Activated CD8-positive, alpha-beta memory T cell treated with anti-CD3 and anti-CD28 coated beads for 4 hours (primary cell): ENCODE data around the gene SLC12A7.
"Not testable (repeated sequence)": the region's sequence is repeated elsewhere in the genome, so short reads cannot be mapped to it uniquely, and the experiment has no call there.

ENCODE experiments used
- DNase-seq, 2 donors: peaks; one replicate each; pipeline ENCODE4 v3.0.0-alpha.2; 2020; ENCODE audit warnings: low read depth in 2 of 2

SLC12A7 gene

GRCh38 chr5:1095990-1096363 is 15.9 kb downstream of the SLC12A7 start:
- no peak for DNase-seq

DNA sequence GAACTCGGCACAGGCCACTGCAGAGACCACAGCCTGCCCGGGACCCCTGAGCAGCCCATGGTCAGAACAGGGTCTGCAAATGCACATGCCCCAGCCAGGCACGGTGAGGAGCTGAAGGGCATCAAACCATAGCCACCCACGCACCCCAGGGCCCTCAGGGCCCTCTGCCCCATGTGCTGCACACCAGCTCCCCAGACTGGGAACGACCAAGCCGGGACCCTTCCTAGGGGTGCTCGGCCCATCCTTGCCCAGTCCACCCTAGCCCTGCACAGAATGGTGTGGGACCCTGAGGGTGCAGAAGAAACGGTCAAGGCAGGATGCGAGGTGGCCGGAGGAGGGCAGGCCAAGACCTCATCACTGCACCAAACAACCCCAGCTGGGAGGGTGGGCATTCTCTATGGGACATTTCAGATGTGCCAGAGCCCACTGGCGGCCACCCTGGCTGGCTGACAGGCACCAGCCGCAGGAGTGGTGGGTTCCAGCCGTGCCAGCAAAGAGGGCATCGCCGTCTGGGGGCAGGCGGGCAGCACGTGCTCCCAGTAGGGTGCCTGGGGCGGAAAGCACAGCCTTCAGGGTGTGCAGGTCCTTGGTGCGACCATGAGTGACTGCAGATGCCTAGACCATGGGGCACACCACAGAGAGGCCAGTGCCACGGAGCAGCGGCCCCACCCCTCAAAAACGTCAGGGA is 16.4 kb downstream of the SLC12A7 start:
- no peak for DNase-seq

DNA sequence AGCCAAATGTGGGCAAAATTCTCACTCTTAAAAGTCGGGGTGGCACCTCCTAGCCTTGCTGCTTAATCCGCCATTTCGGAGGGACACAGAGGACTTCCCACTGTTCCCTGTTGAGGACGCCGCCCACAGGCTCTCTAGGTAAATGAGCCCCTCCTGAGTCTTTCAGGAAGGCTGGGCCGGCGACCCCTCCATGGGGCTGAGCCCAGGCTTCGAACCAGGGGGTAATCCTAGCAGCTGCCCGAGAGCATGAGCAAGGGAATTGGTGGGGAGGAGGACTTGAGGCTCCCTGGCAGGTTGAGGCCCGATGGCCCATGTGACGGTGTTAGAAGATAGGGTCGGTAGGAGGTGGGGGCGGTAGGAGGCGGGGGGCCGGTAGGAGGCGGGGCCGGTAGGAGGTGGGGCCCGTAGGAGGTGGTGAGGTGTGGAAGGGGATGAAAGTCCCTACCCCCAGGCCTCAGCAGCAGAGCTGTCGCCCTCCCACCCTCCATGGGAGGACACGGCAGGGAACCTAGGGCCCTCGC is 17.1 kb downstream of the SLC12A7 start:
- no peak for DNase-seq

DNA sequence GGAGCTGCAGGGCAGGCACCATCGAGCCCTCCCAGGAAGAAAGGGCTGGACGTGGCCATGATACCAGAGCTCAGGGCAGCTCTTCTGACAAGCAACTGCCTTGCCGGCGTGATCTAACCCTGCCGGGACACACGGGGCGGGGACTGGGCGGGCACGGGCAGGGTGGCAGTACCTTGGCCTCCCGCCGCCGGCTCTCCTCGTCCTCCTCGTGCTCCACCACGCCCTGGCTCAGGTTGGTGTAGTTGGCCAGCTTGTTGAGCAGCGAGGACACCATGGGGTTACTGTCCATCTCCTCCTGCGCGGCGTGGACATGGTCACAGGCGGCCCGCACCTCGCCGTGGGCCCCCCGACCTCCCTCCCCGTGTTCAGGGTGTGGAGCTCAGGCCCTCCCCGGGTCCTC is 18.5 kb downstream of the SLC12A7 start:
- DNase-seq, result no peak

DNA sequence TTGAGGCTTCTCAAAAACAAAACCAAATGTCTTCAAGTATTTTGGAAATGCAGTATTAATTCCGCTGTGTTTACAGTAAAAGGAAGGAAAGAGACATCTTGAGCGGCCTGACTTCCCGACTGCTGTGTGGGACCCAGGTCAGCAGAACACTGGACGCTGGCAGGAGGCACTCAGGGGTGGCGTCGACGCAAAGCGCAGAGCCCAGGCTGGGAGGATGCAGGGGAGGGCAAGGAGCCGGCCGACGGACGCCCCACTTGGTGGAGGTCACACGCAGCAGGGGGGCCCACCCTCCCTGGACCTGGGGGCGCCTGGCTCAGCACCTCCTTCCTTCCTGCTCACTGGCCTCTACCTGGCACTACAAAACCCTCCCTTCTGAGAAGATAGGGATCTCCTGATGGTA is 19.7 kb downstream of the SLC12A7 start:
- no peak for DNase-seq

DNA sequence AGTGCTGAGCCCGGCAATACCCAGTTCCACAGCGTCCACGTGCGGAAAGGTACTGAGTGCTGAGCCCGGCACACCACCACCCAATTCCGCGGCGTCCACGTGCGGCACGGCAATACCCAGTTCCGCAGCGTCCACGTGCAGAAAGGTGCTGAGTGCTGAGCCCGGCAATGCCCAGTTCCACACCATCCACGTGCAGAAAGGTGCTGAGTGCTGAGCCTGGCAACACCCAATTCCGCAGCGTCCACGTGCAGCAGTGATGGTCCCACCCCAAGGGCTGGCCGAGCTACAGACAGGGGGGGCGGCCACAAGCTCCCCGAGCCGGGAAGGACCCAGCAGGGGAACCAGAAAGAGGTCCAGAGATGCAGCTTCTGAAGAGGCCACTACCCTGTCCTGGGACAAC is 20.2 kb downstream of the SLC12A7 start:
- DNase-seq, result no peak

DNA sequence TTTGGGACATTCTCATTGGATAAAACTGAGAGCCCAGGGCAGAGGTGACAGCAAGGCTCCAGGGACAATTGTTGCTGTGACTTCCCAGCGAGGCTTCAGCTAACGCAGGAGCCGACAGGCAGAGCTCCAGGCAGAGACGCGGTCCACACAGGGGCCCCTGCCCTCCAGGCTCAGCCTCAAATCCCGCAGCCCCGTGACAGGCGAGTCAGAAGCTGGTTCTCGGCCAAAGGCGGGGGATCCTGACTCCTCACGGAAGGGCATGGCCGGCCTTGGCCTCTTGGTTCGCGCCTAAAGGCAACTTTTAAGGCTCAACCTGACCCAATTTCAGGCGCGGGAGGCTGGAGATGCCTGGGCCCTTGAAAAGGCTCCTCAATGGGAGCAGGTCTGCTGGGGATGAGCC is 21.3 kb downstream of the SLC12A7 start:
- no peak for DNase-seq

- no peak for DNase-seq
Observed at GRCh38 chr5:1089621-1090040, 22.2 kb downstream of the SLC12A7 start.

- no peak for DNase-seq
Observed at GRCh38 chr5:1089146-1089545, 22.7 kb downstream of the SLC12A7 start.

GRCh38 chr5:1088726-1089125 is 23.1 kb downstream of the SLC12A7 start:
- DNase-seq, result no peak

DNA sequence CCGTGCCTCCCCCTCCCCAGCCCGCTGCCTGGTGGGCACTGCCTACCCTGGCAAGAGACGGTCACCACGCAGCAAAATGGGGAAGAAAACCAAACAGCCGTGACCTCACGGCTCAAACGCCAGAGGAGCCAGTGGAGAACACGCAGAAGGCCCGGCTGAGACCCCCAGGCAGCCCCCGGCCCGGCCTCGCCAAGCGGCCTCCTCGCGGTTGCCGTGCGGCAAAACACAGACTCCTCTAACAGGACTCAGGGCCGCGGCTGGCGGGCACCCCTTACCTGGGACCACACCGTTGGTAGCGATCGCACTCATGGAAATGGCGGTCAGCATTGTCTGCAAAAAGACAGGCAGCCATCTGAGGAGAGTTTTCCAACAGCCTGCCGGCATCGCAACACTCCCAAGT is 23.8 kb downstream of the SLC12A7 start:
- DNase-seq, result no peak

DNA sequence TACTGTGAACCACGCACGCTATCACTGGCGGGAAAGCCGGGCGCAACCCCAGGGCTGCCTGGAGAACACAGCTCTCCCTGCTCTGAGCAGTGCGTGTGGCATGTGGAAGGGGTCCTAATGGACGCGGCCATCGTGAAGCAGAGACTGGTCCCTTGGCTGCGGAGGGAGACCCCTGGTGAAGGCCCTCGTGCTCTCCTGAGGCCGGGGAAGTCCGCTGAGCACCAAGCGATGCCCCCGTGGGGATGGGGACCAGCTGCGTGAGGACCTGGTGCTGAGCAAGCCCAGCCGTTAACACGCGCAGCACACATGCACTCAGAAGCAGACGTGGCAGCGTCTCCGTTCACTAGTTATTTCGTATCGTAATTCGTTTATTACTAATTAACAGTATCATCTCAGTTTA is 24.4 kb downstream of the SLC12A7 start:
- no peak for DNase-seq

DNA sequence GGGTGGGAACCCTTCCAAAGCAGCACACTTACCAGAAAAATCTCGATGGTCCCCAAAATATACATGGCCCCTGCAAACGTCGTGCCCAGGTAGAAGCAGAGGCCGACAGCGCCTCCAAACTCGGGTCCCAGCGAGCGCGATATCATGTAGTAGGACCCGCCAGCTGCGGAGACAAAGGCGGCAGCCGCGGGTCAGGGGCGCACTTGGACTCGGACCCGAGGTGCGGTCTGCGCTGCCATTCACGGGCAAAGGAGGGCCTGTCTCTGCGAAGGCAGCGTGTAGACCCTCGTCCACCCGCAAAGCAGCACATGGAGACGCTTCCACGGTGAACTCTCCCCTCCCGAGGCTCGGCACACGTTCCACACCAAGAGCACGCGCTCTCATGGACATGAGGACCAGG is 25.0 kb downstream of the SLC12A7 start:
- DNase-seq, result no peak

DNA sequence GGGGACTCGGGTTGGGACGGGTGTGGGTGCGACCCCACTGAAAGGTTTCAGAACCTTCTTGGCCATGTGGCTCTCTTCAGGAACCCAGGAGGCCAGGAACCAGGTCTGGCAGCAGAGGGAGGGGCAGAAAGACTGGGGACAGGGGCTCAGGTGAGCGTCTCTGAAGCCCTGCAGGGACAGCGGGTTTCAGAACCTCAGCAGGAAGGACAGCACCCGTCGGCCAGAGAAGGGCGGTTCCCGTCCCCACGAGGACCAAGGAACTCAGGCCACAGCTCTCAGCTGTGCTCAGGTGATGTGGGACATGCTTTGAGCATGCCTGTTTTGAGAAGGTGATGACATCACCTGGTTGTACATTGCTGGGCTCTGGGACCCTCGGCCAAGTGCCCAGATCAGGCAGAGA is 25.7 kb downstream of the SLC12A7 start:
- DNase-seq, result no peak

GRCh38 chr5:1085391-1085790 is 26.5 kb downstream of the SLC12A7 start:
- no peak for DNase-seq

DNA sequence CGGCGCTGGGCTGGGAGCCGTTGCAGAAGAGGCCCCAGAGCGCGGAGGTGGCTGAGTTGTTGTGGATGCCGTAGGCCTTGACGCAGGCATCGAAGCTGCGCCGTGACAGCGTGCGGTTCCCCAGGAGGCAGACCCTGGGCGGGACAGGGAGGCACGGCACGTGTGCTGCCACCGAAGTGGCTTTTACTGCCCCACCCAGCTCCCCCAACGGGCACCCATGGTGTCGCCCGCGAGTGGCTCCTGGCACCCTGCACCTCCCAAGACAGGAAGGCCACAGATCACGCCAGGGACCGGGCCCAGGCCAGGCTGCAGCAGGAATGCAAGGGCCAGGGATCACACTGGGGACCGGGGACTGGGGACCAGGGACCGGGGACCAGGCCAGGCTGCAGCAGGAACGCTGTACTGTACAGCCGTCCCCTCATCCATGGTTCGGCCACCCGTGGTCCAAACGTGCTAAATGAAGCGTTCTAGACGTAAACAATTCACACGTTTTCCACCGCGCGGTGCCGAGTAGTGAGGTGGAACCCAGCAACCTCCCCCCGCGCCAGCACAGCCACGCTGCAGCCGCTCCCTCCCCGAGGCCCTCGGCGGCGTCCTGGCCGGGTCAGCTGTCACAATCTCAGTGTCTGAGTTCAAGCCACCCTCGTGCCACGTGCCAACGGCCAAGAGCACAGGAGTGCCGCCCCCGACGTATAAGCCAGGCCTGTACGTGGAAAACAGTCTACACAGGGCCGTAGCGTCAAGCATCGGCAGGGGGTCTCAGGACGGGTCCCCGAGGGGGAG is 27.8 kb downstream of the SLC12A7 start:
- DNase-seq, result no peak

DNA sequence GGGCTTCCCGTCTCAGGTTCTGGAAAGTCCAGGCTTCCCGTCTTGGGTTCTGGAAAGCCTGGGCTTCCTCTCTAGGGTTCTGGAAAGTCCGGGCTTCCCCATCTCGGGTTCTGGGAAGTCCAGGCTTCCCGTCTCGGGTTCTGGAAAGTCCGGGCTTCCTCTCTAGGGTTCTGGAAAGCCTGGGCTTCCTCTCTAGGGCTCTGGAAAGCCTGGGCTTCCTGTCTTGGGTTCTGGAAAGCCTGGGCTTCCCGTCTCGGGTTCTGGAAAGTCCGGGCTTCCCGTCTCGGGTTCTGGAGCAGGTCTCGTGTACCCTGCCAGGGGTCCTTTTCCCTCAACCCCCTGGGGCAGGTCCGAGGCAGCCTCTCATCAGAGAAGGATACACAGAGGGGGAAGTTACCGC is 28.8 kb downstream of the SLC12A7 start:
- not testable (repeated sequence) for DNase-seq

GRCh38 chr5:1081519-1081918 is 30.3 kb downstream of the SLC12A7 start:
- no peak for DNase-seq

DNA sequence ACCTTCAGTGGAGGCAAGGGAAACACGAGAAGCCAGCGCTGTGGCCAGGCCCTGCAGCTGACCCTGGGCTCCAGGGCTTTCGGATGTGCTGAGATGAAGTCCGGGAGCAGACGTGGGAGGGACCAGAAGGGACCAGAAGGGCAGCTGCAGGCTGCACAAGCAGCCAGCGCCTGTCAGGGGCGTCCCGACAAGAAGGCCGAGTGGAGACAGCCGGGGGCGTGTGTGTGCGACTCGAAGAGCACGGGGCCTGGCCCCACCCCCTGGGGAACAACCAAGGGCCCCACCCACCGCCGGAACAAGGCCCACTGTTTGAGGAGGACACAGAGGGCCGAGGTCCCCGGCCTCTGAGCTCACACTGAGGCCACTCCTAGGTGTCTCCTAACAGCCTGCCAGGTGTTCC is 31.4 kb downstream of the SLC12A7 start:
- DNase-seq, result no peak

- DNase-seq, result no peak
Observed at GRCh38 chr5:1079961-1080360, 31.9 kb downstream of the SLC12A7 start.

DNA sequence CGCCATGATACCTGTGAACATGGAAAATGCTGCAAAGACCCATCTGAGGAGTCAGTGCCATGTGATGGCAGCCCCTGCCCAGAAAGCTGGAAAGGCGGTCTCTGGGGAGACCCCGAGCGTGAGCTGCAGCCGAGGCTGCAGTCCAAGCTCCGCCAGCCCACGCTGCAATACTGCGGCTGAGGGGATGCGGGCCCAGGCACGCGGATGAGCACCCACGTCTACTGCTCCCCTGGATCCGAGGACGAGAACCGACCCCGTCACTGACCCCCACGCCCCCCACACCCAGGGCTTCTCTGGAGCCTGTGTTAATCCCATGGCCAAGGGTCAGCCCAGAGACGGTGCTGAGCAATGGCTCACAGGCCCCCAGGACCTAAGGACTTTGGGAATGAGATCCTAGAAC is 32.4 kb downstream of the SLC12A7 start:
- DNase-seq, result no peak

GRCh38 chr5:1078851-1079250 is 33.0 kb downstream of the SLC12A7 start:
- DNase-seq, result no peak

DNA sequence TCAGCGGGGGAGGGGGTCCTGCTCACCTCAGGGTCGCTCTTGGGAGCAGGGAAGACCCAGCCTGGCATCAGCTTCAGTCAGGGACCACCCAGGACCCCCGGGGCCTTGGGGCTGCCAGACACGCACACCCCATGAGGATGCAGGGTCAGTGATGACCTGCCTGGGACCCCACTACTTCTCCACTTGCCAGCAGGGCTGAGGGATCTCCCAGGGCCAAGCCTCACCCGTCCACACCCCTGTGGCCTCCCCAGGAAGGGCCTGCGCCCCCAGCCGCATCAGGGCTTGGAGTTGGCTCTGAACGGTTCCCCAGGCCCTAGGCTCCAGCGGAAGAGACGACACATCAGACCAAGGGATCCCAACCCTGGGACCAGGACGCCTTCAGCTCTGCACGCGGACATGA is 33.7 kb downstream of the SLC12A7 start:
- DNase-seq, result no peak
